Measurements from ENCODE around the gene CYBRD1. TPM values are rescaled to one million over a fixed set of nuclear protein-coding genes. Genes with fewer than 3 reads are reported as not detected.

CYBRD1 gene
- total and polyA plus RNA-seq, 10 of the 15 experiments (the other 5 are each of a cell fraction or from before 2014, with no cell fraction given), result 10.8 to 51.9 (median 29.6) TPM

DNA sequence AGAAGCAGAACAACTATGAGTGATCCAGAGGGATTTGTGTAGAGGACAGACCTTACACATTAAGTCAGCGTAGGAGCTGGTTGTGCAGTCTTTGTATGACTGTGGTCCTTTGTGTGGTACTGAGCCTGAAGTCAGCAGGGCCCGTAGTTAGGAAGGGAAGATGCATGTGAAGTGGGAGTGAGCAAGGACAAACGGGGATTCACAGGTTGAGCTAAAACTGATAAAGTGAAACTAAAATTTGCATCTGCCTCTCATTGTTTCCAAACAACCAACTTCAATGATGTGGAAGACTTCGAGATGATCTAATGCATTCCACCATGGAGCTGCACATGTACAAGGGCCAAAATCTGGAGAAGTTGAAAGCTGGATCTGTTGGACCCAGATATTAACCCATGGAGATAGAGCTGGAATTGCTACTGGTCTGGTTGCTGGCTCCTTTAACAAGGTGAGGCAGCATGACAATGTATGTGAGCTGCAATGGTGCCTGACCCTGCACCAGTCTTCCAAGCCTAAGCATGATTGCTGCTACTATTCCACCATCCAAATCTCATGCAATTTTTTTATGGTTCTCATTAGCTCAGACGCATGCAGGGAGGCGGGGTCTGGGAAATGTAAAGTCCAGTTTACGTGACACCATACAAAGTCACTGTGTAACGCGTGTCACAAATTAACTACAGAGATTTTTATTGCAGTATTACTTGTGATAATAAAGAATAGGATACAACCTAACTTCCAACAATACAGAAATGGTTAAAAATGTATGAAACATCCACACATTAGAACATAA is 12.1 kb upstream of the CYBRD1 start (continued):
- TF ChIP-seq POLR2AphosphoS2 (IDR thresholded peaks at IDR 0.05; ENCODE audit: low read depth, low read length) (no peak), POU2F2 (IDR thresholded peaks at IDR 0.05; ENCODE audit: borderline replicate concordance, low read depth, low read length) (peak; percentile 89; the same call in 1 of the 3 replicates), MEF2B (IDR thresholded peaks at IDR 0.05; ENCODE audit: partially characterized antibody, poor library complexity, severe bottlenecking) (no peak), MEF2A (IDR thresholded peaks at IDR 0.05; ENCODE audit: insufficient read depth, low read depth, low read length) (peak; percentile 58; the same call in 1 of the 2 replicates), FOXK2 (IDR thresholded peaks at IDR 0.05) (no peak), BRCA1 (IDR thresholded peaks at IDR 0.05; ENCODE audit: low read depth, low read length) (no peak), NBN (IDR thresholded peaks at IDR 0.05) (0 out of 2 replicates have a peak, but pooled peaks have one; percentile 31), ATF7 (IDR thresholded peaks at IDR 0.05; ENCODE audit: low read depth) (peak; percentile 62), TAF1 (IDR thresholded peaks at IDR 0.05; ENCODE audit: borderline replicate concordance, low read depth, low read length) (no peak), HDAC6 (IDR thresholded peaks at IDR 0.05; ENCODE audit: unreplicated experiment) (no peak), RELA (IDR thresholded peaks at IDR 0.05; ENCODE audit: borderline replicate concordance, partially characterized antibody) (peak; percentile 68), SUPT20H (IDR thresholded peaks at IDR 0.05; ENCODE audit: borderline replicate concordance, control insufficient read depth, low read depth, low read length) (no peak), PAX8 (IDR thresholded peaks at IDR 0.05) (no peak), YY1 (IDR thresholded peaks at IDR 0.05; ENCODE audit: low read depth, low read length) (no peak), CBX5 (IDR thresholded peaks at IDR 0.05; ENCODE audit: low read depth) (no peak), FOS (IDR thresholded peaks at IDR 0.05; ENCODE audit: borderline replicate concordance, extremely low read depth, insufficient read length) (no peak)
- TF ChIP-seq, protein P1, sequence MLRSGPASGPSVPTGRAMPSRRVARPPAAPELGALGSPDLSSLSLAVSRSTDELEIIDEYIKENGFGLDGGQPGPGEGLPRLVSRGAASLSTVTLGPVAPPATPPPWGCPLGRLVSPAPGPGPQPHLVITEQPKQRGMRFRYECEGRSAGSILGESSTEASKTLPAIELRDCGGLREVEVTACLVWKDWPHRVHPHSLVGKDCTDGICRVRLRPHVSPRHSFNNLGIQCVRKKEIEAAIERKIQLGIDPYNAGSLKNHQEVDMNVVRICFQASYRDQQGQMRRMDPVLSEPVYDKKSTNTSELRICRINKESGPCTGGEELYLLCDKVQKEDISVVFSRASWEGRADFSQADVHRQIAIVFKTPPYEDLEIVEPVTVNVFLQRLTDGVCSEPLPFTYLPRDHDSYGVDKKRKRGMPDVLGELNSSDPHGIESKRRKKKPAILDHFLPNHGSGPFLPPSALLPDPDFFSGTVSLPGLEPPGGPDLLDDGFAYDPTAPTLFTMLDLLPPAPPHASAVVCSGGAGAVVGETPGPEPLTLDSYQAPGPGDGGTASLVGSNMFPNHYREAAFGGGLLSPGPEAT (IDR thresholded peaks at IDR 0.05; ENCODE audit: low read depth), result peak; percentile 61; the same call in 1 of the 2 replicates
- TF ChIP-seq, protein P2, sequence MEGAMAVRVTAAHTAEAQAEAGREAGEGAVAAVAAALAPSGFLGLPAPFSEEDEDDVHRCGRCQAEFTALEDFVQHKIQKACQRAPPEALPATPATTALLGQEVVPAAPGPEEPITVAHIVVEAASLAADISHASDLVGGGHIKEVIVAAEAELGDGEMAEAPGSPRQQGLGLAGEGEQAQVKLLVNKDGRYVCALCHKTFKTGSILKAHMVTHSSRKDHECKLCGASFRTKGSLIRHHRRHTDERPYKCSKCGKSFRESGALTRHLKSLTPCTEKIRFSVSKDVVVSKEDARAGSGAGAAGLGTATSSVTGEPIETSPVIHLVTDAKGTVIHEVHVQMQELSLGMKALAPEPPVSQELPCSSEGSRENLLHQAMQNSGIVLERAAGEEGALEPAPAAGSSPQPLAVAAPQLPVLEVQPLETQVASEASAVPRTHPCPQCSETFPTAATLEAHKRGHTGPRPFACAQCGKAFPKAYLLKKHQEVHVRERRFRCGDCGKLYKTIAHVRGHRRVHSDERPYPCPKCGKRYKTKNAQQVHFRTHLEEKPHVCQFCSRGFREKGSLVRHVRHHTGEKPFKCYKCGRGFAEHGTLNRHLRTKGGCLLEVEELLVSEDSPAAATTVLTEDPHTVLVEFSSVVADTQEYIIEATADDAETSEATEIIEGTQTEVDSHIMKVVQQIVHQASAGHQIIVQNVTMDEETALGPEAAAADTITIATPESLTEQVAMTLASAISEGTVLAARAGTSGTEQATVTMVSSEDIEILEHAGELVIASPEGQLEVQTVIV (IDR thresholded peaks at IDR 0.05; ENCODE audit: borderline replicate concordance, partially characterized antibody), result no peak
- TF ChIP-seq, protein P3, sequence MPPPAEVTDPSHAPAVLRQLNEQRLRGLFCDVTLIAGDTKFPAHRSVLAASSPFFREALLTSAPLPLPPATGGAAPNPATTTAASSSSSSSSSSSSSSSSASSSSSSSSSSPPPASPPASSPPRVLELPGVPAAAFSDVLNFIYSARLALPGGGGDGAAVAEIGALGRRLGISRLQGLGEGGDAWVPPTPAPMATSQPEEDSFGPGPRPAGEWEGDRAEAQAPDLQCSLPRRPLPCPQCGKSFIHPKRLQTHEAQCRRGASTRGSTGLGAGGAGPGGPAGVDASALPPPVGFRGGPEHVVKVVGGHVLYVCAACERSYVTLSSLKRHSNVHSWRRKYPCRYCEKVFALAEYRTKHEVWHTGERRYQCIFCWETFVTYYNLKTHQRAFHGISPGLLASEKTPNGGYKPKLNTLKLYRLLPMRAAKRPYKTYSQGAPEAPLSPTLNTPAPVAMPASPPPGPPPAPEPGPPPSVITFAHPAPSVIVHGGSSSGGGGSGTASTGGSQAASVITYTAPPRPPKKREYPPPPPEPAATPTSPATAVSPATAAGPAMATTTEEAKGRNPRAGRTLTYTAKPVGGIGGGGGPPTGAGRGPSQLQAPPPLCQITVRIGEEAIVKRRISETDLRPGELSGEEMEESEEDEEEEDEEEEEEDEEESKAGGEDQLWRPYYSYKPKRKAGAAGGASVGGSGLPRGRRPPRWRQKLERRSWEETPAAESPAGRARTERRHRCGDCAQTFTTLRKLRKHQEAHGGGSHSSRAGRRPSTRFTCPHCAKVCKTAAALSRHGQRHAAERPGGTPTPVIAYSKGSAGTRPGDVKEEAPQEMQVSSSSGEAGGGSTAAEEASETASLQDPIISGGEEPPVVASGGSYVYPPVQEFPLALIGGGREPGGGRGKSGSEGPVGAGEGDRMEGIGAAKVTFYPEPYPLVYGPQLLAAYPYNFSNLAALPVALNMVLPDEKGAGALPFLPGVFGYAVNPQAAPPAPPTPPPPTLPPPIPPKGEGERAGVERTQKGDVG (CRISPR knock-in tag; IDR thresholded peaks at IDR 0.05), result no peak
